Caco-2 (cell line): Measurements from ENCODE around the gene BABAM2. TPM values are rescaled to one million over a fixed set of nuclear protein-coding genes. Genes with fewer than 3 reads are reported as not detected.

Experiments
- BruUV-seq: library from RNA; stranded (reverse); fragments of 400-500 nt; replicated peaks from 2 replicates; lab custom pipeline; 2021; lab: Mats Ljungman, UMichigan
- CTCF ChIA-PET: fragments of 300-600 bp; sonication (Branson Sonifier 250); formaldehyde crosslinking; loops from one replicate; lab custom pipeline; 2022; ENCODE audit warnings: antibody characterized with exemption; lab: Charles Lee
- POLR2A ChIA-PET: fragments of 300-600 bp; sonication (Branson Sonifier 250); formaldehyde crosslinking; loops from one replicate; lab custom pipeline; 2022; ENCODE audit warnings: antibody characterized with exemption; lab: Charles Lee
- DNase-seq, 2 experiments: peaks; one replicate each; pipeline versions ENCODE4 v3.0.0 to v3.0.0-alpha.2; 2020 to 2022
- H3K27me3 ChIP-seq: replicated peaks from 2 replicates; pipeline ENCODE4 v1.6.0; 2011; ENCODE audit warnings: low read length; ENCODE audit not compliant: control insufficient read depth, insufficient read depth
- H3K36me3 ChIP-seq: 2 replicates; pipeline ENCODE4 v1.5.1; 2011; ENCODE audit warnings: low read length; ENCODE audit not compliant: control insufficient read depth, insufficient read depth
- H3K4me1 ChIP-seq: fragments of 250-450 bp; sonication (Bioruptor Pico); 2 replicates; pipeline ENCODE4 v1.5.1; 2020; ENCODE audit warnings: mild to moderate bottlenecking
- H3K4me3 ChIP-seq: 2 replicates; pipeline ENCODE4 v1.5.1; 2011; ENCODE audit warnings: low read depth, mild to moderate bottlenecking, control low read depth, low read length
- H3K9me3 ChIP-seq: fragments of 250-450 bp; sonication (Bioruptor Pico); 2 replicates; pipeline ENCODE4 v1.5.1; 2020; ENCODE audit warnings: mild to moderate bottlenecking, moderate library complexity
- H3K27ac Mint-ChIP-seq: one replicate; pipeline ENCODE4 v1.8.0; 2022; ENCODE audit warnings: mixed read lengths; ENCODE audit not compliant: unreplicated experiment
- H3K27me3 Mint-ChIP-seq: one replicate; pipeline ENCODE4 v1.8.0; 2022; ENCODE audit warnings: mixed read lengths; ENCODE audit not compliant: insufficient read depth, unreplicated experiment
- H3K36me3 Mint-ChIP-seq: one replicate; pipeline ENCODE4 v1.8.0; 2022; ENCODE audit warnings: mild to moderate bottlenecking, mixed read lengths; ENCODE audit not compliant: insufficient read depth, unreplicated experiment
- H3K4me1 Mint-ChIP-seq: one replicate; pipeline ENCODE4 v1.8.0; 2022; ENCODE audit warnings: low read depth, mixed read lengths; ENCODE audit not compliant: unreplicated experiment
- H3K4me3 Mint-ChIP-seq: one replicate; pipeline ENCODE4 v1.8.0; 2022; ENCODE audit warnings: mild to moderate bottlenecking, moderate library complexity, mixed read lengths; ENCODE audit not compliant: unreplicated experiment
- H3K9me3 Mint-ChIP-seq: one replicate; pipeline ENCODE4 v1.8.0; 2022; ENCODE audit warnings: mixed read lengths; ENCODE audit not compliant: unreplicated experiment
- CTCF ChIP-seq, 2 experiments: fragments of 200-600 bp in 1 of 2; IDR thresholded peaks; 1 replicate in 1 of 2; 2 replicates in 1 of 2; pipeline versions ENCODE4 v1.5.1 to v1.8.0; 2011 to 2022; ENCODE audit warnings: antibody characterized with exemption in 1 of 2, control low read depth in 1 of 2, inconsistent platforms in 1 of 2, low read depth in 1 of 2, low read length in 1 of 2, mild to moderate bottlenecking in 1 of 2, moderate library complexity in 1 of 2; ENCODE audit not compliant: insufficient read depth in 1 of 2, severe bottlenecking in 1 of 2, unreplicated experiment in 1 of 2
- intact Hi-C: fragments of 100-400 bp; cut with micrococcal nuclease; formaldehyde crosslinking; loops from one replicate; pipeline ENCODE4 v1.10.0; 2022; ENCODE audit not compliant: unreplicated experiment
- total RNA-seq: library from RNA; stranded (reverse); gene quantifications from 2 replicates; pipeline ENCODE4 v1.2.3, GENCODE V29; 2022

The BABAM2 gene
- total RNA-seq, 1 experiment from 2014 or later = 57.3 TPM

- Mint-ChIP-seq H3K4me3 (no peak overlapping the region), H3K9me3 (no peaks in the 10 kb centered on the region), H3K36me3 (peaks cover 6% of the 10 kb centered on the region), H3K27ac (no peak overlapping the region), H3K4me1 (peaks cover 6% of the 10 kb centered on the region), H3K27me3 (no peaks in the 10 kb centered on the region)
- no peak for TF ChIP-seq CTCF (IDR thresholded peaks at IDR 0.05; ENCODE audit: insufficient read depth in 1 of 2, low read depth in 1 of 2, low read length in 1 of 2, severe bottlenecking in 1 of 2, unreplicated experiment in 1 of 2)
- ChIA-PET POLR2A (no interaction called here), CTCF (no interaction called here)
- no peaks in the 10 kb centered on the region for H3K36me3 ChIP-seq
- H3K4me1 ChIP-seq = no peaks in the 10 kb centered on the region
- H3K27me3 ChIP-seq = no peaks in the 10 kb centered on the region
- no peak overlapping the region for H3K4me3 ChIP-seq
- no peak for DNase-seq
- intact Hi-C loops = no loop called here
- no TSS peak for BruUV-seq
- no peaks in the 10 kb centered on the region for H3K9me3 ChIP-seq
Observed at GRCh38 chr2:28224648-28225472, 334.3 kb downstream of the BABAM2 start.

- Histone ChIP-seq H3K4me3 (no peak overlapping the region), H3K4me1 (no peaks in the 10 kb centered on the region), H3K9me3 (no peaks in the 10 kb centered on the region), H3K27me3 (no peaks in the 10 kb centered on the region), H3K36me3 (no peaks in the 10 kb centered on the region)
- no peak overlapping the region for H3K27ac Mint-ChIP-seq
- no peaks in the 10 kb centered on the region for H3K27me3 Mint-ChIP-seq
- POLR2A ChIA-PET = no interaction called here
- CTCF ChIA-PET = interaction anchor here (0.6 kb wide), 1 partner anchor 473 kb away, joined by 3 read pairs; no protein-coding TSS in a partner anchor
- BruUV-seq = no TSS peak
- DNase-seq = no peak
- no peaks in the 10 kb centered on the region for H3K9me3 Mint-ChIP-seq
- intact Hi-C loops = no loop called here
- peaks cover 6% of the 10 kb centered on the region for H3K36me3 Mint-ChIP-seq
- no peak overlapping the region for H3K4me3 Mint-ChIP-seq
- H3K4me1 Mint-ChIP-seq = peaks cover 6% of the 10 kb centered on the region
- no peak for TF ChIP-seq CTCF (IDR thresholded peaks at IDR 0.05; ENCODE audit: insufficient read depth in 1 of 2, low read depth in 1 of 2, low read length in 1 of 2, severe bottlenecking in 1 of 2, unreplicated experiment in 1 of 2)
Observed at GRCh38 chr2:28225473-28226080, 335.0 kb downstream of the BABAM2 start.

- CTCF ChIA-PET = no interaction called here
- H3K4me1 Mint-ChIP-seq = peaks cover 6% of the 10 kb centered on the region
Observed at GRCh38 chr2:28226558-28226957, 336.0 kb downstream of the BABAM2 start.

More at GRCh38 chr2:28226558-28226957, 336.0 kb downstream of the BABAM2 start:
- POLR2A ChIA-PET = no interaction called here
- no peaks in the 10 kb centered on the region for H3K36me3 ChIP-seq
- no peak overlapping the region for H3K4me3 Mint-ChIP-seq
- DNase-seq = no peak
- no peak overlapping the region for H3K4me3 ChIP-seq
- H3K9me3 ChIP-seq = no peaks in the 10 kb centered on the region
- intact Hi-C loops = no loop called here
- no peaks in the 10 kb centered on the region for H3K9me3 Mint-ChIP-seq
- H3K27me3 Mint-ChIP-seq = no peaks in the 10 kb centered on the region
- no peaks in the 10 kb centered on the region for H3K4me1 ChIP-seq
- peaks cover 6% of the 10 kb centered on the region for H3K36me3 Mint-ChIP-seq
- TF ChIP-seq CTCF (IDR thresholded peaks at IDR 0.05; ENCODE audit: insufficient read depth in 1 of 2, low read depth in 1 of 2, low read length in 1 of 2, severe bottlenecking in 1 of 2, unreplicated experiment in 1 of 2) = no peak
- H3K27ac Mint-ChIP-seq = no peak overlapping the region
- no TSS peak for BruUV-seq
- no peaks in the 10 kb centered on the region for H3K27me3 ChIP-seq
